Activated T-helper 9 cell treated with anti-CD3 and anti-CD28 coated beads, Interleukin-2, amount 50 U/mL, for 16 hours (primary cell): Measurements from ENCODE around the gene CXXC4.

ENCODE experiments used
- DNase-seq: peaks from one replicate; pipeline ENCODE4 v3.0.0-alpha.2; 2020; ENCODE audit warnings: low read depth

The CXXC4 gene

GRCh38 chr4:104489731-104490095 is 5.0 kb downstream of the CXXC4 start:
- DNase-seq = no peak

GRCh38 chr4:104488151-104488550 is 6.5 kb downstream of the CXXC4 start:
- DNase-seq = no peak

- DNase-seq = no peak
Measured at GRCh38 chr4:104486716-104487504, 7.8 kb downstream of the CXXC4 start.

GRCh38 chr4:104475652-104476051 is 19.0 kb downstream of the CXXC4 start:
- DNase-seq = no peak

- DNase-seq = no peak
Measured at GRCh38 chr4:104472766-104473165, 21.9 kb downstream of the CXXC4 start.

DNA sequence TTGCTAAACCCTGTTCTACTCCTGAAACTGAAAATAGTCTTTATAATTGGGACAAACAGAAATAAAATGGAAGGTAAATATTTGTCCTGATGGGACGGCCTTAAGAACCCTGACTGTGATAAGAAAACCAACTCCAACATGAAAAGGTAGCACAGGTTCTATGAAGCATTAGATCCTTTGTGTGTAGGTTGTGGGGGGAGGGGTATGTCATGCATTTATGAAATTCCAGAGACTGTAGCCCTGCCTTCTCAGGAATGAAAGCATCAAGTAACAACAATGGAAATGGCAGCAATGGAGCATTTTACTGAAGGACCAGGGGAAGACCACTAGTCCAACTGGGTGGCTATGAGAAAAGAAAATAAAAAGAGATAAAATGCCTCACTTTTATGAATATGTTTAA is 23.9 kb downstream of the CXXC4 start:
- no peak for DNase-seq

GRCh38 chr4:104469794-104470193 is 24.9 kb downstream of the CXXC4 start:
- no peak for DNase-seq

- no peak for DNase-seq
Measured at GRCh38 chr4:104465619-104466018, 29.1 kb downstream of the CXXC4 start.

DNA sequence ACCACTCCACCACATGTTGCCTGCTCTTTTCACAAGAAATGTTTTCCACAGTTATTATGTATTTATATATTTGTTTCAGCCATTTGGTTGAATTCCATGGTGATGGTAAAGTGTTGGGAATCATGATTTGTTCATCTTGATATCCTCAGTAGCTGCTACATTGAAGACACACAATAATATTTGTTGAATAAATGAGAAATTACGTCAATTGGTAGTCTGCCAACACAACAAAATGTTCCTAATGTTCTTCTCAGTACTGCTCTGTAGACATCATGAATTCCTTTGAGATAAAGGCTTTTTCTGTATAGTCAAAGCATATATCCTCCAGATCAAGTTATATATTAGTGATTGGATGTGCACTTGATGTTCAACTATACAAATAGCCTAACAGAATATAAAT is 29.5 kb downstream of the CXXC4 start:
- no peak for DNase-seq

GRCh38 chr4:104462641-104463040 is 32.1 kb downstream of the CXXC4 start:
- DNase-seq = no peak

DNA sequence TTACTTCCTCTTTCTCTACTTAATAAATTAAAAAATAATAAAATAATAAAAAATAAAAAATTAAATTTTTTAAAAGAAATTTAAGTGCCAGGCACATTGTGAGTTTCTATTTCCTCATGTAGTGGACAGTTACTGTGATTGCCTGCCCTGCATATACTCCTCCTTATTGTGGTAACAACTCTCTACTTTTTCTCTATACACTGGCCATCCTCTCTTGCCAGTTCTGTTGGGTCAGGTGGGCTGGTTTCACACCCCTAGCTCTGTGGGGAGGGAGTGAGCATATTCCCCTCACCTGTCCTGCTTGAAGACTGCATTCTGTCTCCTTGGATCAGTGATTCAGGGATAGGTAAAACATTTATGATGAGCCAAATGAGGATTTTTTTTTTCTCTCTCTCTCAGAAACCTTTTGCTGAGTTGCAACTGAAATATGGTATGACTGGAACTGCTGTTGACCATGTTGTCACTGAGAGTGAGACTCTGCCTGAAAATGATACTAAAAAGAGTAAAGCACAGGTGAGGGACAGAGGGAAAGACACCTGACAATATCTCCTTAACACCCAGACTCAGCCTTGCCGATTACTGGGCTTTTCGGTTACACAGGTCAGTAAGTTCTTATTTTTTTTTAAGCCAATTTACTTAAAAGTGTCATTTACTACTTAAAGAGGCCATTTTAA is 37.2 kb downstream of the CXXC4 start:
- DNase-seq = no peak

DNA sequence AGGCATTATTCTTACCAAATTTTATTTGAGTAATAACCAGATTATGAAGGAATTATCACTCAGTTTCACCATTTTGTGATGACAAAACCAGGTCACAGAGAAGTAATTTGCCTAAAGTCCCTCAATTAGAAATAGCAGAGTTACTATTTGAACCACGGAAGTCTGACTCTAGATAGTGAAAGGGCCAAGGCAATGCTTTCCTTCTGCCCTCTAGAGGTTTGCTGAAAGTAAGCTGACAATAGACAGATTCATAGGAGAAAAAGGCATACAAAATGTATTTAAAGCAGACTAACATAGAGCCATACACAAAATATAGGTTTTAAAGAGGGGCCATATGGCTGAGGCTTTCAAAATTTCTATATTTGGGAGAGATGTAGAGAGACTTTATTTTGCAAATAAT is 43.1 kb downstream of the CXXC4 start:
- DNase-seq = no peak

GRCh38 chr4:104449537-104449936 is 45.2 kb downstream of the CXXC4 start:
- DNase-seq = no peak

DNA sequence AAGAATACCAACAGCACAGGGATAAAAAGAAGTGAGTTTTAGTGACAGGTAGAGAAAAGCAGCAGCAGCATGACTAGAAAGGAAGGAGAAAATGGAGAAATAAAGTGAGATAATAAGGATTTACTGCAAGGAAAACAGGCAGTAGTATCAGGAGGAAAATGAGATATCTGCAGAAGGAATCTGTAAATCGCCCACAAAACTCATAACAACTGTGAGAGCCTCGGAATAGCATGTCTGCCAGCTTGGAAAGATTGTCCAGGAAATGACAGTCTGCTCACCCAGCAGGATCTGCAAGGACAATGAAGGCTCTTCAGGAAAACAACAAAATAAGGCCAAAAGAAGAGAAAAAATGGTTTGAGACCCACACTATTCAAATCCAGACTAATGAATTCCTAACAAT is 47.4 kb downstream of the CXXC4 start:
- no peak for DNase-seq

DNA sequence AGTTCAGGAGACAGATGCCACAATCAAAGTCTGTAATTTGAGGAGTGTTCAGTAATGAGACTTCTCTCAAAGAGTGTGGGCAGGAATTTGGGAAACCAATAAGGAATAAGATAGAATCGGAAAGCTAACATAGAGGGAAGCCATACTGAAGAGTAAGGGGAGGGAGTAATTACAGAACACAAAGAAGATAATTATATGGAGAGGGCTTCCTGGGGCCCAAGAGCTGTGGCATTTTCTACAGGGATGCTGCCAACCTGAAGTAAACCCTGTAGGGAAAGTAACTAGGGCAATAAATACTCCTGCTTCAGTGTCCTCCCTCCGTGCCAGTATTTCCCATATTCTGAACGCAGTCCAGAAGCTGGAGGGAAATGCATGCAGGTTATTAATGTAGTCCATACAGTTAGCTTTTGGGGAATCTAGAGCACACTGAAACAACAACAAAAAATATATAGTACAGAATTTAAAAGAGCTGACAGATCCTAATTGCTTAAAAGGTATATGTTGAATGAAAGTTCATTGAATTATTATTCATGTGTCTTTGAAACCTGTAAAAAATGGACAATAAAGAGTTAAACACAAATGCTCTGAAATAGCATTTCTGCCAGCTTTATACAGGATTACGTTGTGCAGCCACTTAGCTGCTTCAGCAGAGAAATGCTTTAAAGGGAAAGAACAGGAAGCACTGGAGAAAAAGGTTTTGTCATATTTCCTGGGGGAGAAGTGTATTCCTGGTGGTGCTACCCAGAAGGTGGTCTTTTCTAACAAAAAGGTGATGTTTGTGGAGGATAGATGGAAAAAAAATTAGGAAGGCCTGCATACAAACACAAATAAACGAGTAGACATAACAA is 48.0 kb downstream of the CXXC4 start:
- DNase-seq = no peak

- DNase-seq = no peak
Measured at GRCh38 chr4:104444685-104445084, 50.0 kb downstream of the CXXC4 start.

GRCh38 chr4:104436542-104436941 is 58.2 kb downstream of the CXXC4 start:
- DNase-seq = no peak

- DNase-seq = no peak
Measured at GRCh38 chr4:104429150-104429741, 65.4 kb downstream of the CXXC4 start.

GRCh38 chr4:104425948-104426347 is 68.7 kb downstream of the CXXC4 start:
- no peak for DNase-seq

GRCh38 chr4:104424989-104425388 is 69.7 kb downstream of the CXXC4 start:
- DNase-seq = no peak

DNA sequence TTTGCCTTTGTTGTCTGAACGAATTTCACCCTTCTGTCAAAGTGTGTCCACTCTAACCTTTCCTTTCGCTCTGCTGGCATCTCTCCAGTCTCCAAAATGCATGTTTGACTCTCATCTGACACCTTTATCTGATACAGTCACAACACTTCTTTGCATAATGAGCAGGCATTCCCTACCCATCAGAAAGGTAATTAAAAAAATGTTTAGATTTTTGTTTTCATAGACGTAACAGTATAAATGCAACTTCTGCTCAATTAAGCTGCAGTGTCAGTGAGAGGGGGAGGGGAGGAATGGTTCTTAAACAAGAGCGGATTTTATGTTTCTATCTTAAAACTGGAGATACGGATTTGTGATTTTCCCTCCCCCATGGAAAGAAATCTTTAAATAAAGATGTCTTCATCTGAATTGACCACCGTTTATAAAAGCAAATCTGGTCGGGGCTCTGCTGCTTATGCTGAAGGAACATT is 70.2 kb downstream of the CXXC4 start:
- no peak for DNase-seq

DNA sequence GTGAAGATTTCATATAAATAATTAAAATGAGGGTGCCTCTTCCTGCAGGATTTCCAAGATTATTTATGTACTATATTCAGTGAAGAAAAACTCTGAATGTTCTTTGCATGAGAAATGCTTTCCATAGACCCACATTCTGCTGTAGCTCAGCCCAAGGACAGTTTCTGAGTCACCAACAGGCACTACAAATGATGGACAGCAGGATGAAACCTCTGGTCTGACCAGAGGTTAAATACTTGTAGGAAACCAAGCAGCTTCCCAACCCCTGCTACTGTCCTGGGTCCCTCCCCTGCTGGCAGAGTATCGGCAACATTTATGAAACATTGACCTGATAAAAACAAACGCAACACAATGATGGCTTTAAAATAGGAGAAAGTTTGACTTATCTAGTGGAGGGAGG is 73.1 kb downstream of the CXXC4 start:
- no peak for DNase-seq
